Mesenchymal stem cell (in vitro differentiated cells and primary cell): ENCODE measurements around the gene OR2V1.

Experiments
- DNase-seq: peaks from one replicate; pipeline ENCODE4 v3.0.0-alpha.2; 2013
- H2AFZ ChIP-seq: one replicate; pipeline ENCODE4 v1.6.1; 2013; ENCODE audit warnings: low read depth, mild to moderate bottlenecking, control low read depth, inconsistent platforms, low read length, moderate library complexity
- H2AK5ac ChIP-seq: 2 replicates; pipeline ENCODE4 v1.6.1; 2013; ENCODE audit warnings: low read length, moderate library complexity, mild to moderate bottlenecking, inconsistent platforms; ENCODE audit not compliant: severe bottlenecking
- H2BK120ac ChIP-seq: one replicate; pipeline ENCODE4 v1.6.1; 2013; ENCODE audit warnings: low read depth, mild to moderate bottlenecking, inconsistent platforms, low read length, moderate library complexity
- H2BK12ac ChIP-seq, 2 experiments: one replicate each; pipeline ENCODE4 v1.6.1; 2013; ENCODE audit warnings: inconsistent platforms in 2 of 2, low read length in 2 of 2, mild to moderate bottlenecking in 2 of 2, moderate library complexity in 2 of 2, control low read depth in 1 of 2
- H2BK15ac ChIP-seq: one replicate; pipeline ENCODE4 v1.6.1; 2013; ENCODE audit warnings: mild to moderate bottlenecking, low read depth, inconsistent platforms; ENCODE audit not compliant: poor library complexity, severe bottlenecking
- H2BK5ac ChIP-seq: 2 replicates; pipeline ENCODE4 v1.6.1; 2013; ENCODE audit warnings: low read depth, mild to moderate bottlenecking, low read length, control low read depth, inconsistent platforms; ENCODE audit not compliant: poor library complexity, severe bottlenecking
- H3K14ac ChIP-seq, 2 experiments: one replicate each; pipeline ENCODE4 v1.6.1; 2013; ENCODE audit warnings: inconsistent platforms in 2 of 2, low read length in 2 of 2, control low read depth in 1 of 2, mild to moderate bottlenecking in 1 of 2, moderate library complexity in 1 of 2
- H3K18ac ChIP-seq, 2 experiments: one replicate each; pipeline ENCODE4 v1.6.1; 2013; ENCODE audit warnings: inconsistent platforms in 2 of 2, low read length in 2 of 2, control low read depth in 1 of 2, low read depth in 1 of 2, mild to moderate bottlenecking in 1 of 2
- H3K23ac ChIP-seq, 2 experiments: one replicate each; pipeline ENCODE4 v1.6.1; 2013; ENCODE audit warnings: inconsistent platforms in 2 of 2, low read length in 2 of 2, mild to moderate bottlenecking in 2 of 2, moderate library complexity in 2 of 2, control low read depth in 1 of 2
- H3K27ac ChIP-seq: 2 replicates; pipeline ENCODE4 v1.5.1; 2013; ENCODE audit warnings: mild to moderate bottlenecking, moderate library complexity, low read length, control low read depth, inconsistent platforms; ENCODE audit not compliant: poor library complexity, severe bottlenecking
- H3K27me3 ChIP-seq, 2 experiments: 2 replicates each; pipeline versions ENCODE4 v1.6.1 to v1.7.0; 2013; ENCODE audit warnings: low read length in 2 of 2, mild to moderate bottlenecking in 2 of 2, moderate library complexity in 2 of 2, control low read depth in 1 of 2, inconsistent platforms in 1 of 2; ENCODE audit not compliant: control insufficient read depth in 1 of 2, insufficient read depth in 1 of 2
- H3K36me3 ChIP-seq, 2 experiments: 2 replicates each; pipeline versions ENCODE4 v1.6.1 to v1.7.0; 2013; ENCODE audit warnings: low read length in 2 of 2, control low read depth in 1 of 2, inconsistent platforms in 1 of 2, low read depth in 1 of 2, mild to moderate bottlenecking in 1 of 2; ENCODE audit not compliant: insufficient read depth in 2 of 2, control insufficient read depth in 1 of 2
- H3K4ac ChIP-seq, 2 experiments: one replicate each; pipeline ENCODE4 v1.6.1; 2013; ENCODE audit warnings: inconsistent platforms in 2 of 2, low read length in 2 of 2, mild to moderate bottlenecking in 2 of 2, moderate library complexity in 2 of 2, control low read depth in 1 of 2, low read depth in 1 of 2
- H3K4me1 ChIP-seq: 2 replicates; pipeline ENCODE4 v1.6.1; 2013; ENCODE audit warnings: low read depth, low read length, control low read depth; ENCODE audit not compliant: control insufficient read depth, insufficient read depth
- H3K4me2 ChIP-seq: 2 replicates; pipeline ENCODE4 v1.6.1; 2013; ENCODE audit warnings: low read length, mild to moderate bottlenecking, inconsistent platforms; ENCODE audit not compliant: poor library complexity, severe bottlenecking
- H3K4me3 ChIP-seq, 2 experiments: 2 replicates each; pipeline versions ENCODE4 v1.5.1 to v1.7.0; 2013; ENCODE audit warnings: low read length in 2 of 2, mild to moderate bottlenecking in 2 of 2, control low read depth in 1 of 2, low read depth in 1 of 2; ENCODE audit not compliant: insufficient read depth in 1 of 2
- H3K79me1 ChIP-seq: replicated peaks from 2 replicates; pipeline ENCODE4 v1.6.1; 2013; ENCODE audit warnings: mild to moderate bottlenecking, control low read depth, low read length, inconsistent platforms; ENCODE audit not compliant: poor library complexity, severe bottlenecking
- H3K9ac ChIP-seq: 2 replicates; pipeline ENCODE4 v1.7.0; 2013; ENCODE audit warnings: mild to moderate bottlenecking, low read length, moderate library complexity
- H3K9me3 ChIP-seq: 2 replicates; pipeline ENCODE4 v1.7.0; 2013; ENCODE audit warnings: mild to moderate bottlenecking, low read length; ENCODE audit not compliant: control insufficient read depth
- H4K8ac ChIP-seq: one replicate; pipeline ENCODE4 v1.6.1; 2013; ENCODE audit warnings: inconsistent platforms, mild to moderate bottlenecking, low read length, moderate library complexity
- H4K91ac ChIP-seq: one replicate; pipeline ENCODE4 v1.6.1; 2013; ENCODE audit warnings: mild to moderate bottlenecking, low read length, inconsistent platforms
- WGBS: methylation state at CpG from one replicate; pipeline ENCODE4 v1.1.7; 2013; ENCODE audit warnings: mixed read lengths; 5-methylcytosine and 5-hydroxymethylcytosine counted together

Gene OR2V1

DNA sequence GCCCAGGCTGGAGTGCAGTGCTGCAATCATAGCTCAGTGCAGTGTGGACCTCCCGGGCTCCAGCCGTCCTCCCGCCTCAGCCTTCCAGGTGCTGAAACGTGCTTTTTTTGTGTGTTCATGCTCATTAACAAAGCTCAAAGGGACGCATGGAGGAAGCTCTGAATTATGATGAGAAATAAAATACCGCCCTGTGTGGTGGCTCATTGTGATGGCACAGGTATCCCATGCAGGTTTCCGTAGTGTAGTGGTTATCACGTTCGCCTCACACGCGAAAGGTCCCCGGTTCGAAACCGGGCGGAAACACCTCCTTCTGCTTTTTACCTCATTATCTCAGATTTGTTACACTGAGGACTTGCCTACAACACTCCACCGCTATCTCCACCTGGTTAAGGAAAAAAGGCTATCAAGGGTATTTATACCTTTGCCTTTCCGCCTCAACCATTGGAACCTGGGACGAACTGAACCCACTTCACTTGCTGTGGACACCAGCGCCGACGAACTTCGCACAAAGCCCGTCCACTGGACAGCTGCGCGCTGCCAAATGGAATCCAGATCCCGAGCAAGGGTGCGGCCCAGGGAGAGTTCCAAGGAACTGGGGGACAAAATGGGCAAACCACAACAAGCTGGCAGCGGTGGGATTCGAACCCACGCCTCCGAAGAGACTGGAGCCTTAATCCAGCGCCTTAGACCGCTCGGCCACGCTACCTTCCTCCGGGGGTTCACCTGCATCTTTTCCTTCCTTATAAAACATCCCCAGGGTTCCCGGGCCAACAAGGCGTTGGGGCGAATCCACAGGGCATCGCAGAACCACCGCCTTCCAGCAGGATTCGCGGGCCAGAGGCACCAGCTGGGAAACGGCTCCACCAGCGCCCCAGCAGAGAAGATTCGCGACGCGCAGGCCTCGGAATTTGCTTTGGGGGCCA, 42.7 kb upstream of the OR2V1 start:
- peak overlapping the region; percentile 20 for H3K4me2 ChIP-seq
- H2BK5ac ChIP-seq: no peak overlapping the region
- peaks cover 23% of the 10 kb centered on the region for H3K4me1 ChIP-seq
- no peak overlapping the region for H3K23ac ChIP-seq
- H2AFZ ChIP-seq: no peak overlapping the region
- H4K8ac ChIP-seq: no peak overlapping the region
- no peak overlapping the region for H3K18ac ChIP-seq
- no peak overlapping the region for H2BK15ac ChIP-seq
- no peaks in the 10 kb centered on the region for H3K9me3 ChIP-seq
- H3K4me3 ChIP-seq: peak overlapping the region in 1 of 2 experiments; percentile 59
- DNase-seq: peak; percentile 52
- no peaks in the 10 kb centered on the region for H3K79me1 ChIP-seq
- H3K14ac ChIP-seq: no peak overlapping the region
- WGBS: 2% methylated on average over 49 of the region's 50 CpGs
- no peak overlapping the region for H3K9ac ChIP-seq
- peaks cover 3 to 19% of the 10 kb centered on the region in 2 experiments for H3K27me3 ChIP-seq
- no peak overlapping the region for H2BK120ac ChIP-seq
- H2AK5ac ChIP-seq: no peak overlapping the region
- no peak overlapping the region for H2BK12ac ChIP-seq
- no peaks in the 10 kb centered on the region for H3K36me3 ChIP-seq
- H3K27ac ChIP-seq: no peak overlapping the region
- no peak overlapping the region for H3K4ac ChIP-seq
- H4K91ac ChIP-seq: no peak overlapping the region

DNA sequence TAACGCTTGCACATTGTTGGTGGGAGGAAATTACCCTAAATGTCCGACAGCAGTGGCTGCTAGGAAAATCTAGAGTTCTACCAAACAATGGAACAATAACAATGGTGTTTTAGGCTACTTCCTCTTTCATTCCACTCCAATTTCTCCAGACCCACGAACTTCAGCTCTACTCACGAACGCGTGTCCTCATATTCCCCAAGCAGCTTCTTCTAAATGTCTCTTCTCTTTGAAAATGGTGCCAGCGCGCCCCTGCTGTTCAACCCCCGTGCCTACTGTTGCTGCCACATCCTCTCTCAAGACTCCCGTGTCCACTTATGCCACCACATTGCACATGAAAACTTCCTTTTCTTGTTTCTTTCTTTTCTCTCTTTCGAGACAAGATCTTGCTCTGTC, 42.1 kb upstream of the OR2V1 start:
- H3K36me3 ChIP-seq: no peaks in the 10 kb centered on the region
- H3K18ac ChIP-seq: no peak overlapping the region
- no peak for DNase-seq
- H3K9me3 ChIP-seq: no peaks in the 10 kb centered on the region
- no peak overlapping the region for H3K27ac ChIP-seq
- H3K14ac ChIP-seq: no peak overlapping the region
- H3K4me2 ChIP-seq: peak overlapping the region; percentile 20
- H2BK120ac ChIP-seq: no peak overlapping the region
- H3K23ac ChIP-seq: no peak overlapping the region
- no peak overlapping the region for H3K9ac ChIP-seq
- no peaks in the 10 kb centered on the region for H3K79me1 ChIP-seq
- H2AK5ac ChIP-seq: no peak overlapping the region
- H2BK12ac ChIP-seq: no peak overlapping the region
- no peak overlapping the region for H2BK15ac ChIP-seq
- no peak overlapping the region for H3K4ac ChIP-seq
- H3K27me3 ChIP-seq: peaks cover 8 to 24% of the 10 kb centered on the region in 2 experiments
- peaks cover 24% of the 10 kb centered on the region for H3K4me1 ChIP-seq
- no peak overlapping the region for H4K91ac ChIP-seq
- H4K8ac ChIP-seq: peak overlapping the region; percentile 17
- 26% methylated on average over 11 of the region's 11 CpGs for WGBS
- no peak overlapping the region for H2BK5ac ChIP-seq
- H3K4me3 ChIP-seq: peak overlapping the region in 1 of 2 experiments; percentile 59
- no peak overlapping the region for H2AFZ ChIP-seq

DNA sequence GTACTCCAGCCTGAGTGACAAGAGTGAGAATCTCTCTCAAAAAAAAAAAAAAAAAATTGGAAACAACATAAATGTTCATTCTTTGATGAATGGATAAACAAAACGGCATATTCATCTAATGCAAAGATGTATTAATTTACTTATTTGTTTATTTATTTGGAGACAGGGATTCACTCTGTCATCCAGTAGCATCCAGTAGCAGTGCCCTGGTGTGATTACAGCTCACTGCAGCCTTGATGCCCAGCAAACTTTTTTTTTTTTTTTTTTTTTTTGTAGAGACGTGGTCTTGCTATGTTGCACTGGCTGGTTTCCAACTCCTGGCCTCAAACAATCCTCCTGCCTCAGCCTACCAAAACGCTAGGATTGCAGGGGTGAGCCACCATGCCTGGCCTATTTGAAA, 40.8 kb upstream of the OR2V1 start:
- DNase-seq: no peak
- Histone ChIP-seq H2BK15ac (no peak overlapping the region), H3K4me1 (peaks cover 24% of the 10 kb centered on the region), H3K4me2 (no peak overlapping the region), H3K27me3 (peaks cover 8 to 17% of the 10 kb centered on the region in 2 experiments), H3K36me3 (no peaks in the 10 kb centered on the region), H2BK120ac (no peak overlapping the region), H2AFZ (no peak overlapping the region), H3K23ac (no peak overlapping the region), H3K27ac (no peak overlapping the region), H3K4ac (no peak overlapping the region), H2BK5ac (no peak overlapping the region), H3K9ac (no peak overlapping the region), H2AK5ac (peak overlapping the region; percentile 53), H3K79me1 (no peaks in the 10 kb centered on the region), H3K18ac (no peak overlapping the region), H4K91ac (no peak overlapping the region), H4K8ac (no peak overlapping the region), H3K9me3 (no peaks in the 10 kb centered on the region), H2BK12ac (no peak overlapping the region), H3K4me3 (no peak overlapping the region), H3K14ac (no peak overlapping the region)
- WGBS: 71% methylated on average over 2 of the region's 3 CpGs

DNA sequence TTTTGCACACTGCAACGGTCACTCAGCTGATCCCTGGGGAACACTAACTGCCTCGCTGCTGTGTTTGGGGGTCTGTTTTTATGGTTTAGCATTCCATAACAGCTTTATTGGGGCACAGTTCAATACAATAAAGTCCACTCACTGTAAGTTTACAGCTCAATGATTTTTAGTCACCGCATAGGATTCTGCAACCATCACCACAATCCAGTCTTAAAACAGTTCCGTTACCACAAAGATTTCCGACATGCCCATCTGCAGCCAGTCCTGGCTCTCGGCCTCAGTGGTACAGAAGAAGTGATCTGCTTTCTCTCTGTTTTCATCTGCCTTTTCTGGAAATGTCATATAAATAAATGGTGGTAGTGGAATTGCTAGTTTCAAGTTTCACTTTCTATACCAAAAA, 40.0 kb upstream of the OR2V1 start:
- Histone ChIP-seq H4K8ac (no peak overlapping the region), H3K4me2 (no peak overlapping the region), H3K27me3 (peaks cover 8 to 16% of the 10 kb centered on the region in 2 experiments), H3K4ac (no peak overlapping the region), H3K9ac (no peak overlapping the region), H3K27ac (peak overlapping the region; percentile 52), H2AK5ac (no peak overlapping the region), H2BK12ac (no peak overlapping the region), H3K4me3 (peak overlapping the region in 1 of 2 experiments; percentile 73), H3K36me3 (no peaks in the 10 kb centered on the region), H2BK15ac (no peak overlapping the region), H3K14ac (no peak overlapping the region), H3K9me3 (no peaks in the 10 kb centered on the region), H4K91ac (no peak overlapping the region), H3K79me1 (no peaks in the 10 kb centered on the region), H2AFZ (no peak overlapping the region), H3K18ac (no peak overlapping the region), H3K23ac (no peak overlapping the region), H3K4me1 (peaks cover 24% of the 10 kb centered on the region), H2BK5ac (no peak overlapping the region), H2BK120ac (no peak overlapping the region)
- 70% methylated on average over 6 of the region's 6 CpGs for WGBS
- DNase-seq: peak; percentile 29
